CD8-positive, alpha-beta memory T cell (primary cell): ENCODE results near the gene ITGA6. TPM values are rescaled to one million over a fixed set of nuclear protein-coding genes. Genes with fewer than 3 reads are reported as not detected.
A peak's percentile ranks its signal among the peaks of the same experiment; 100 is the strongest.

Experiments
- CTCF ChIA-PET: fragments of 350-600 bp; sonication (Branson Sonifier 250); formaldehyde crosslinking; loops from one replicate; lab custom pipeline; 2021; ENCODE audit warnings: antibody characterized with exemption; lab: Charles Lee
- POLR2A ChIA-PET: fragments of 350-600 bp; sonication (Branson Sonifier 250); formaldehyde crosslinking; loops from one replicate; lab custom pipeline; 2021; ENCODE audit warnings: antibody characterized with exemption; lab: Charles Lee
- DNase-seq, 5 donors: peaks; one replicate each; pipeline versions ENCODE4 v3.0.0 to v3.0.0-alpha.2; 2020 to 2022; ENCODE audit warnings: mixed read lengths in 1 of 5
- H3K27ac ChIP-seq: one replicate; pipeline ENCODE4 v1.7.0; 2013; ENCODE audit warnings: low read depth, mild to moderate bottlenecking, low read length, moderate library complexity
- H3K27me3 ChIP-seq: 2 replicates; pipeline ENCODE4 v1.7.0; 2013; ENCODE audit warnings: low read length, mild to moderate bottlenecking; ENCODE audit not compliant: insufficient read depth, poor library complexity, severe bottlenecking
- H3K36me3 ChIP-seq: 2 replicates; pipeline ENCODE4 v1.7.0; 2013; ENCODE audit warnings: mild to moderate bottlenecking, low read length, moderate library complexity; ENCODE audit not compliant: insufficient read depth
- H3K4me1 ChIP-seq: 2 replicates; pipeline ENCODE4 v1.7.0; 2013; ENCODE audit warnings: mild to moderate bottlenecking, low read length, moderate library complexity; ENCODE audit not compliant: insufficient read depth
- H3K4me3 ChIP-seq: 2 replicates; pipeline ENCODE4 v1.7.0; 2013; ENCODE audit warnings: mild to moderate bottlenecking, low read length
- H3K9me3 ChIP-seq: 2 replicates; pipeline ENCODE4 v1.7.0; 2013; ENCODE audit warnings: mild to moderate bottlenecking, low read length
- H3K27ac Mint-ChIP-seq, 8 donors: one replicate each; pipeline ENCODE4 v1.8.0; 2020 to 2021; ENCODE audit warnings: mixed read lengths in 8 of 8, mild to moderate bottlenecking in 6 of 8, inconsistent platforms in 3 of 8, moderate library complexity in 3 of 8
- H3K27me3 Mint-ChIP-seq, 2 donors: one replicate each; pipeline ENCODE4 v1.8.0; 2020 to 2021; ENCODE audit warnings: mixed read lengths in 2 of 2, mild to moderate bottlenecking in 1 of 2, moderate library complexity in 1 of 2
- H3K36me3 Mint-ChIP-seq, 3 donors: one replicate each; pipeline ENCODE4 v1.8.0; 2020 to 2021; ENCODE audit warnings: mixed read lengths in 3 of 3, inconsistent platforms in 1 of 3, mild to moderate bottlenecking in 1 of 3
- H3K4me1 Mint-ChIP-seq, 3 donors: one replicate each; pipeline ENCODE4 v1.8.0; 2020 to 2021; ENCODE audit warnings: mixed read lengths in 3 of 3, inconsistent platforms in 1 of 3, mild to moderate bottlenecking in 1 of 3
- H3K4me3 Mint-ChIP-seq, 7 donors: one replicate each; pipeline ENCODE4 v1.8.0; 2020 to 2021; ENCODE audit warnings: mixed read lengths in 7 of 7, mild to moderate bottlenecking in 6 of 7, moderate library complexity in 4 of 7, inconsistent platforms in 2 of 7
- H3K9me3 Mint-ChIP-seq, 5 donors: one replicate each; pipeline ENCODE4 v1.8.0; 2020 to 2022; ENCODE audit warnings: mixed read lengths in 5 of 5, mild to moderate bottlenecking in 3 of 5, moderate library complexity in 2 of 5, inconsistent platforms in 1 of 5
- polyA plus RNA-seq: library from polyadenylated mRNA; unstranded; fragments of 300-500 nt; fragmentation: Illumina TruSeq; gene quantifications from one replicate; pipeline ENCODE4 v1.2.3, GENCODE V29; 2021
- total RNA-seq, 2 experiments: library from RNA; stranded (reverse); gene quantifications; one replicate each; pipeline ENCODE4 v1.2.3, GENCODE V29; 2021

Gene ITGA6
- total and polyA plus RNA-seq, 3 experiments from 2014 or later: 8.0 to 39.4 (median 9.0) TPM

GRCh38 chr2:172445851-172446250 is 18.5 kb downstream of the ITGA6 start:
- H3K4me3 ChIP-seq: no peak overlapping the region
- no peaks in the 10 kb centered on the region for H3K36me3 ChIP-seq
- Mint-ChIP-seq H3K36me3 (peaks cover 4 to 17% (median 16%) of the 10 kb centered on the region in 3 donors), H3K9me3 (no peaks in the 10 kb centered on the region), H3K4me1 (peaks cover 44 to 70% (median 62%) of the 10 kb centered on the region in 3 donors), H3K4me3 (no peak overlapping the region), H3K27me3 (no peaks in the 10 kb centered on the region), H3K27ac (no peak overlapping the region)
- no peaks in the 10 kb centered on the region for H3K9me3 ChIP-seq
- ChIA-PET CTCF (interaction anchor here (1.0 to 29.5 kb wide), 4 partner anchors 15 to 19 kb away, joined by 3 to 582 read pairs (median 6); partner anchors contain the start of gene ITGA6), POLR2A (interaction anchor here (1.8 kb wide), 1 partner anchor 15 kb away, joined by 14 read pairs; no protein-coding TSS in a partner anchor)
- no peak overlapping the region for H3K27ac ChIP-seq
- H3K27me3 ChIP-seq: no peaks in the 10 kb centered on the region
- DNase-seq: no peak
- peaks cover 66% of the 10 kb centered on the region for H3K4me1 ChIP-seq

GRCh38 chr2:172446474-172447063 is 19.2 kb downstream of the ITGA6 start:
- no peaks in the 10 kb centered on the region for H3K27me3 ChIP-seq
- peaks cover 66% of the 10 kb centered on the region for H3K4me1 ChIP-seq
- peak overlapping the region in 1 of 7 donors; percentile 28 for H3K4me3 Mint-ChIP-seq
- no peak overlapping the region for H3K27ac ChIP-seq
- ChIA-PET CTCF (interaction anchor here (1.1 to 29.5 kb wide), 5 partner anchors 13 to 29 kb away, joined by 3 to 582 read pairs (median 5); partner anchors contain the start of gene ITGA6), POLR2A (interaction anchor here (0.5 to 1.8 kb wide), 2 partner anchors 15 to 337 kb away, joined by 3 to 14 read pairs; no protein-coding TSS in a partner anchor)
- no peaks in the 10 kb centered on the region for H3K9me3 ChIP-seq
- H3K36me3 ChIP-seq: no peaks in the 10 kb centered on the region
- no peak overlapping the region for H3K4me3 ChIP-seq
- H3K36me3 Mint-ChIP-seq: peaks cover 4 to 17% (median 16%) of the 10 kb centered on the region in 3 donors
- H3K9me3 Mint-ChIP-seq: no peaks in the 10 kb centered on the region
- H3K4me1 Mint-ChIP-seq: peaks cover 48 to 63% (median 59%) of the 10 kb centered on the region in 3 donors
- H3K27me3 Mint-ChIP-seq: no peaks in the 10 kb centered on the region
- no peak for DNase-seq
- peak overlapping the region in 1 of 8 donors; percentile 48 for H3K27ac Mint-ChIP-seq

GRCh38 chr2:172447811-172448493 is 20.6 kb downstream of the ITGA6 start:
- ChIA-PET CTCF (interaction anchor here (0.7 to 29.5 kb wide), 6 partner anchors 9 to 276 kb away, joined by 3 to 582 read pairs (median 3); no protein-coding TSS in a partner anchor), POLR2A (no interaction called here)
- H3K27me3 ChIP-seq: no peaks in the 10 kb centered on the region
- H3K27me3 Mint-ChIP-seq: no peaks in the 10 kb centered on the region
- no peaks in the 10 kb centered on the region for H3K9me3 Mint-ChIP-seq
- no peak overlapping the region for H3K27ac ChIP-seq
- H3K9me3 ChIP-seq: no peaks in the 10 kb centered on the region
- H3K36me3 ChIP-seq: no peaks in the 10 kb centered on the region
- H3K36me3 Mint-ChIP-seq: peaks cover 4 to 20% (median 19%) of the 10 kb centered on the region in 3 donors
- no peak for DNase-seq
- peak overlapping the region in 1 of 7 donors; percentile 2 for H3K4me3 Mint-ChIP-seq
- H3K27ac Mint-ChIP-seq: peak overlapping the region in 1 of 8 donors; percentile 36
- H3K4me1 ChIP-seq: peaks cover 66% of the 10 kb centered on the region
- H3K4me3 ChIP-seq: no peak overlapping the region
- peaks cover 53 to 60% (median 59%) of the 10 kb centered on the region in 3 donors for H3K4me1 Mint-ChIP-seq

- no peaks in the 10 kb centered on the region for H3K36me3 ChIP-seq
- Mint-ChIP-seq H3K27me3 (no peaks in the 10 kb centered on the region), H3K4me3 (no peak overlapping the region), H3K9me3 (no peaks in the 10 kb centered on the region), H3K4me1 (peaks cover 51 to 65% (median 58%) of the 10 kb centered on the region in 3 donors), H3K36me3 (peaks cover 4 to 22% (median 22%) of the 10 kb centered on the region in 3 donors), H3K27ac (peak overlapping the region in 1 of 8 donors; percentile 9)
- ChIA-PET POLR2A (no interaction called here), CTCF (interaction anchor here (1.0 to 29.5 kb wide), 2 partner anchors 12 to 276 kb away, joined by 3 to 582 read pairs; no protein-coding TSS in a partner anchor)
- H3K9me3 ChIP-seq: no peaks in the 10 kb centered on the region
- H3K27me3 ChIP-seq: no peaks in the 10 kb centered on the region
- no peak overlapping the region for H3K27ac ChIP-seq
- no peak for DNase-seq
- H3K4me3 ChIP-seq: no peak overlapping the region
- peaks cover 65% of the 10 kb centered on the region for H3K4me1 ChIP-seq
Observed at GRCh38 chr2:172448544-172449267, 21.3 kb downstream of the ITGA6 start.

- DNase-seq: no peak
- no peaks in the 10 kb centered on the region for H3K27me3 Mint-ChIP-seq
- no peaks in the 10 kb centered on the region for H3K9me3 ChIP-seq
- peaks cover 59 to 78% (median 71%) of the 10 kb centered on the region in 3 donors for H3K4me1 Mint-ChIP-seq
- H3K4me1 ChIP-seq: peaks cover 78% of the 10 kb centered on the region
- ChIA-PET POLR2A (no interaction called here), CTCF (interaction anchor here (29.5 kb wide), 1 partner anchor 11 kb away, joined by 582 read pairs; no protein-coding TSS in a partner anchor)
- H3K27me3 ChIP-seq: no peaks in the 10 kb centered on the region
- no peak overlapping the region for H3K4me3 ChIP-seq
- no peak overlapping the region for H3K4me3 Mint-ChIP-seq
- peak overlapping the region in 2 of 8 donors; percentile 31 to 72 for H3K27ac Mint-ChIP-seq
- no peaks in the 10 kb centered on the region for H3K9me3 Mint-ChIP-seq
- H3K27ac ChIP-seq: no peak overlapping the region
- peaks cover 4 to 27% (median 23%) of the 10 kb centered on the region in 3 donors for H3K36me3 Mint-ChIP-seq
- H3K36me3 ChIP-seq: no peaks in the 10 kb centered on the region
Observed at GRCh38 chr2:172449911-172450550, 22.6 kb downstream of the ITGA6 start.

GRCh38 chr2:172451923-172452322 is 24.5 kb downstream of the ITGA6 start:
- Histone ChIP-seq H3K27ac (no peak overlapping the region), H3K4me1 (peaks cover 83% of the 10 kb centered on the region), H3K4me3 (no peak overlapping the region), H3K36me3 (no peaks in the 10 kb centered on the region), H3K27me3 (no peaks in the 10 kb centered on the region), H3K9me3 (no peaks in the 10 kb centered on the region)
- CTCF ChIA-PET: interaction anchor here (1.0 to 2.2 kb wide), 2 partner anchors 9 to 10 kb away, joined by 3 to 27 read pairs; no protein-coding TSS in a partner anchor
- Mint-ChIP-seq H3K4me3 (no peak overlapping the region), H3K27me3 (no peaks in the 10 kb centered on the region), H3K36me3 (peaks cover 4 to 30% (median 21%) of the 10 kb centered on the region in 3 donors), H3K9me3 (no peaks in the 10 kb centered on the region), H3K4me1 (peaks cover 61 to 82% (median 74%) of the 10 kb centered on the region in 3 donors), H3K27ac (peak overlapping the region in 1 of 8 donors; percentile 15)
- POLR2A ChIA-PET: interaction anchor here (1.5 kb wide), 1 partner anchor 23 kb away, joined by 5 read pairs; no protein-coding TSS in a partner anchor
- no peak for DNase-seq

- POLR2A ChIA-PET: interaction anchor here (1.5 kb wide), 1 partner anchor 24 kb away, joined by 5 read pairs; no protein-coding TSS in a partner anchor
- DNase-seq: no peak
- Histone ChIP-seq H3K9me3 (no peaks in the 10 kb centered on the region), H3K27me3 (no peaks in the 10 kb centered on the region), H3K27ac (no peak overlapping the region), H3K4me3 (no peak overlapping the region), H3K36me3 (no peaks in the 10 kb centered on the region), H3K4me1 (peaks cover 81% of the 10 kb centered on the region)
- peaks cover 4 to 32% (median 18%) of the 10 kb centered on the region in 3 donors for H3K36me3 Mint-ChIP-seq
- no peaks in the 10 kb centered on the region for H3K27me3 Mint-ChIP-seq
- H3K4me1 Mint-ChIP-seq: peaks cover 60 to 81% (median 73%) of the 10 kb centered on the region in 3 donors
- H3K9me3 Mint-ChIP-seq: no peaks in the 10 kb centered on the region
- H3K27ac Mint-ChIP-seq: peak overlapping the region in 2 of 8 donors; percentile 51 to 69
- peak overlapping the region in 1 of 7 donors; percentile 54 for H3K4me3 Mint-ChIP-seq
- CTCF ChIA-PET: interaction anchor here (1.2 to 2.2 kb wide), 3 partner anchors 9 to 25 kb away, joined by 4 to 27 read pairs (median 6); partner anchors contain the start of gene ITGA6
Observed at GRCh38 chr2:172452845-172453244, 25.5 kb downstream of the ITGA6 start.
